Neuron (in vitro differentiated cells): ENCODE results near the gene KXD1.
"Not testable (repeated sequence)": the region's sequence is repeated elsewhere in the genome, so short reads cannot be mapped to it uniquely, and the experiment has no call there.

Source experiments
- H2AFZ ChIP-seq: one replicate; pipeline ENCODE4 v1.6.1; 2013; ENCODE audit warnings: low read depth, mild to moderate bottlenecking, inconsistent platforms, low read length, moderate library complexity
- H3K27me3 ChIP-seq: one replicate; pipeline ENCODE4 v1.6.1; 2013; ENCODE audit warnings: low read length; ENCODE audit not compliant: insufficient read depth
- H3K36me3 ChIP-seq: one replicate; pipeline ENCODE4 v1.6.1; 2013; ENCODE audit warnings: low read length; ENCODE audit not compliant: insufficient read depth
- H3K4me1 ChIP-seq: one replicate; pipeline ENCODE4 v1.6.1; 2013; ENCODE audit warnings: low read length; ENCODE audit not compliant: insufficient read depth
- H3K4me3 ChIP-seq: 2 replicates; pipeline ENCODE4 v1.5.1; 2013; ENCODE audit warnings: mild to moderate bottlenecking, low read length, moderate library complexity
- H3K9me3 ChIP-seq: one replicate; pipeline ENCODE4 v1.6.1; 2013; ENCODE audit warnings: low read length

Gene KXD1

DNA sequence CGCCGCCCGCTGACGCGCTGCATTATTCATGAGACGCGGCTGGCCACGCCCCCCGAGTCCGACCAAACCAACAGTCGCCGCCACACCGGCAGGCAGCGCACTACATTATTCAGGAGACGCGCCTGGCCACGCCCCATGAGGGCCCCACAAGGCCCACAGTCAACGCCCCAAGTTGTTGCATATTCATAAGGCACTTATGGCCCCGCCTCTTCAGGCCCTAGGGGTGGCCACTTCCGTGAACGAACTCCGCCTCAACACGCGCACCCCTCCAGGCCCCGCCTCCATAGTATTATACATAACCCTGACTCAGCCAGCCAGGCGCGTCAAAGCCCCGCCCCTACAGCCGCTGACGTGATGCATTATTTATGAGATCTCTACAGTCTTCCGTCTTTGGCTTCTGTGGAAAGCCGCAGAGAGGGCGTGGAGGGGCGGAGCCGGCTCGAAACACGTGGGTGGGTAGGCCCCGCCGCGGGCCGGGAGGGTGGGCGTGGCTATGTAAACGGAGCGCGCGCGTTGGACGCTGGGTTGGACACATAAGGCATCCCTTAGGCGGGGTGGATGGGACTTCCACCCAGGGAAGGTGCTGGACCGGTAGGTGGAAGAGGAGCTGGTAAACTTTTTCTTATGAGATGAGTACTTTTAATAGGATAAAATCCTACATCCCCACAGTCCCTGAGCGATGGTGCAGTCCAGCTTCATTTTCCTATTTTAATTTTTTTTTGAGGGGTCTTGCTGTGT is 35.4 kb upstream of the KXD1 start:
- Histone ChIP-seq H3K9me3 (no peaks in the 10 kb centered on the region), H2AFZ (no peak overlapping the region), H3K27me3 (no peaks in the 10 kb centered on the region), H3K4me1 (peaks cover 13% of the 10 kb centered on the region), H3K4me3 (peak overlapping the region; percentile 95), H3K36me3 (no peaks in the 10 kb centered on the region)

DNA sequence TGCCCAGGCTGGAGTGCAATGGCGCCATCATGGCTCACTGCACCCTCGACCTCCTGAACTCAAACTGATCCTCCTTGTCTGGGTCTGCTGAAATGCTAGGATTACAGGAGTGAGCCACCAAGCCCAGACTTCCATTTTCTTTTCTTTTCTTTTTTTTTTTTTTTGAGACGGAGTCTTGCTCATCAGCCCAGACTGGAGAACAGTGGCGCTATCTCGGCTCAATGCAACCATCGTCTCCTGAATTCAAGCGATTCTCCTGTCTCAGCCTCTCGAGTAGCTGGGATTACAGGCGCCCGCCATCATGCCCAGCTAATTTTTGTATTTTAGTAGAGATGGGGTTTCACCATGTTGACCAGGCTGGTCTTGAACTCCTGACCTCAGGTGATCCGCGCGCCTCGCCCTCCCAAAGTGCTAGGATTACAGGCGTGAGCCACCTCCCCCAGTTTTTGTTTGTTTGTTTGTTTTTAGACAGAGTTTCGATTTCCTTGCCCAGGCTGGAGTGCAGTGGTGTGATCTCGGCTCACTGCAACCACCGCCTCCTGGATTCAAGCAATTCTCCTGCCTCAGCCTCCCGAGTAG is 34.7 kb upstream of the KXD1 start:
- H2AFZ ChIP-seq, H3K27me3 ChIP-seq, H3K9me3 ChIP-seq, H3K36me3 ChIP-seq, H3K4me3 ChIP-seq: not testable (repeated sequence)
- H3K4me1 ChIP-seq, result peaks cover 13% of the 10 kb centered on the region

DNA sequence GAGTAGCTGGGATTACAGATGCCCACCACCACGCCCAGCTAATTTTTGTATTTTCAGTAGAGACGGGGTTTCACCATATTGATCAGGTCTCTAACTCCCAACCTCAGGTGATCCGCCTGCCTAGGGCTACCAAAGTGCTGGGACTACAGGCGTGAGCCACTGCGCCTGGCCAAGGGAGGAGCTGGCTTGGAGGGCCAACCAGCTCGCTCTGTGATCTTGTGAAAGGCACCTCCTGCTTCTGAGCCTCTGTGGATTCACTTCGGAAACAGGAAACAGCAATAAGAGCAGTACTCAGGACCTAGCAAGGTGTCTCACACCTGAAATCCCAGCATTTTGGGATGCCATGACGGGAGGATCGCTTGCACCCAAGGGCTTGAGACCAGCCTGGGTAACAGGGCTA is 33.8 kb upstream of the KXD1 start:
- H3K27me3 ChIP-seq, result no peaks in the 10 kb centered on the region
- no peak overlapping the region for H2AFZ ChIP-seq
- no peak overlapping the region for H3K4me3 ChIP-seq
- H3K9me3 ChIP-seq, result no peaks in the 10 kb centered on the region
- H3K36me3 ChIP-seq, result no peaks in the 10 kb centered on the region
- peaks cover 13% of the 10 kb centered on the region for H3K4me1 ChIP-seq

DNA sequence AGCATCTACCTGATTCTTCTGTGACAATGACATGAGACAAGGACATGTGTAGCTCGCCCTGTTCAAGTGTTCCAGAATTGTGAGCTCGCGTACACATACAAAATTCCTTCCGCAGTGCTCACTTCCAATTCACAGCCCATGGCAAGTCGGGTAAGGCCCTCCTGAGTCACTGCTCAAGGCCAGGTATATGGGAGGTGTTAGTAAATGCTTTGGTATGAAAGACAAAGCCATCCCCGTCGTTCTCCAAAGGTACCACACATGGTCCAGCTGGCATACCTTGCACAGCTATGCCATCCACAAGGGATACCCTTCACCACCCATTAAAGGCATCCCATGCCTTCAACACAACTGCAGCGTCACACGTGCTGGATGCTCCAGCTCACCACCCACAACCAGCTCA is 31.4 kb upstream of the KXD1 start:
- H3K36me3 ChIP-seq, result peaks cover 2% of the 10 kb centered on the region
- no peaks in the 10 kb centered on the region for H3K9me3 ChIP-seq
- no peak overlapping the region for H2AFZ ChIP-seq
- H3K4me3 ChIP-seq, result no peak overlapping the region
- H3K27me3 ChIP-seq, result no peaks in the 10 kb centered on the region
- peaks cover under 1% of the 10 kb centered on the region for H3K4me1 ChIP-seq

DNA sequence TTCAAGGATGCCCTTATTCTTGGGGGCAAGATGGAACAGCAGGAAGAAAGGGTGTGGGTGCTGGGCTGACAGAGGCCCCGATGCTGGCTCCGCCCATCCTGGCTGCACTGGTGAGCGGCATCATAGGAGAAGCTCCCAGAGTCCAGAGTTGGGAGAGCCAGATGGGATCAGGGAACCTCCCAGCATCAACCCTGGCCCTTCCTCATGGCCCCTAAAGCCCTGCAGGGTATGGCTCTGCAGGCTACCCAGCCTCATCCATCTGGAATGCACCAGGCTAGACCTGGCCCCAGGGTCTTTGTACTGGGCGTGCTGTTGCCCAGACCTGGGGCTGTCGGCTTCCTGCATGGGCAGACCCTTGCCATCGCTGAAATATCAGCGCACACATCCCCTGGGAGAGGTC is 27.9 kb upstream of the KXD1 start:
- Histone ChIP-seq H3K27me3 (no peaks in the 10 kb centered on the region), H2AFZ (no peak overlapping the region), H3K36me3 (peaks cover 11% of the 10 kb centered on the region), H3K4me1 (no peaks in the 10 kb centered on the region), H3K4me3 (no peak overlapping the region), H3K9me3 (no peaks in the 10 kb centered on the region)

DNA sequence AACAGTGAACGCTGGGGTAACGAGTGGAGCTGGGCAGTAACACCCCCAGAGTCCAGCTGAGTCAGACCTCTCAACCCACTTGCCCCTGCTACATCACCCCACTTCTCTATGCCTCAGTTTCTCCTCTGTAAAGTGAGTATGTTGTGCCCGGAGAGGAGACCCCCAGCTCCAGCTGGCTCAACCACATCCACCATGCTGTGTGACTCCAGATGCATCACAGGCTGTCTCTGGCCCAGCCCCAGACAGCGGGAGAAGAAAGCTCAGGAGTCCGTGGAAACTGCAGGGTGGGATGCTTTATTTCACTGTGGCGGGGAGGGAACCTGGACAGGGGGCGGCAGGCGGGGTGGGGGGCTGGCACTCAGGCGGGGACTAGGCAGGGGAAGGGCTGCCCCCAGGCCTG is 26.2 kb upstream of the KXD1 start:
- Histone ChIP-seq H3K4me1 (no peaks in the 10 kb centered on the region), H3K9me3 (no peaks in the 10 kb centered on the region), H2AFZ (no peak overlapping the region), H3K36me3 (peaks cover 22% of the 10 kb centered on the region), H3K4me3 (no peak overlapping the region), H3K27me3 (no peaks in the 10 kb centered on the region)

DNA sequence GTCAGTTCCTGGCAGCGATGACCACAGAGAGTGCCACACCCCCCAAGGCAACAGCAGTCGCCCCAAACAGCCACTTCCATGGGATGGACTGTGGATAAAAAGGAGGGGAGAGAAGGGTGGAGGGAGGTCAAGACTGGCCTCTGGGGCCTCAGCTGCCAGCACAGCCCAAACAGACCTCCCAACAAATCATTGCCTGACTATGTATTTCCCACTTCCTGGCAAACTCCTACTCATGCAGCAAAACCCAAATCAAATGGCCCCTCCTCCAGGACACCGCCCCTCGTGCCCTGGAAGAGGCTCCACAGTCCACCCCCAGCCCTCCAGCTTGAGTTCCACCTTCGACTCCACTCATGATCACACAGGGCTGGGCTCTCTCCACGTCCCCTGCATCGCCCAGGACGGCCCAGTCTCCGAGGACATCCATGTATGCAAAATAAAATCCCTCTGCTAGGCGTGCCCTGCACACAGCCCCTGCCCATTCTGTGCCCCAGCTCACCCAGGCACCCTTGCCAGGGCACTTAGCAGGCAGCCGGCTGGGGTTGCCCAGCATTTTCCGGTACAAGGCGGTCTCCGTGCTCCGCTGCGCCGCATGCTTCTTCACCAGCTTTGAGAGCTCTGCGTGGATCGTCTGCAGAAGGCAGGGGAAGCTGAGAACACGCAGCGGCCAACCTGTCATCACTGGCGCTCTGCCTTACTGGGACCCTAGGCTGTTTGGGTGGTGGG is 25.3 kb upstream of the KXD1 start:
- Histone ChIP-seq H3K9me3 (no peaks in the 10 kb centered on the region), H3K36me3 (peaks cover 31% of the 10 kb centered on the region), H3K4me3 (no peak overlapping the region), H2AFZ (no peak overlapping the region), H3K4me1 (no peaks in the 10 kb centered on the region), H3K27me3 (no peaks in the 10 kb centered on the region)

DNA sequence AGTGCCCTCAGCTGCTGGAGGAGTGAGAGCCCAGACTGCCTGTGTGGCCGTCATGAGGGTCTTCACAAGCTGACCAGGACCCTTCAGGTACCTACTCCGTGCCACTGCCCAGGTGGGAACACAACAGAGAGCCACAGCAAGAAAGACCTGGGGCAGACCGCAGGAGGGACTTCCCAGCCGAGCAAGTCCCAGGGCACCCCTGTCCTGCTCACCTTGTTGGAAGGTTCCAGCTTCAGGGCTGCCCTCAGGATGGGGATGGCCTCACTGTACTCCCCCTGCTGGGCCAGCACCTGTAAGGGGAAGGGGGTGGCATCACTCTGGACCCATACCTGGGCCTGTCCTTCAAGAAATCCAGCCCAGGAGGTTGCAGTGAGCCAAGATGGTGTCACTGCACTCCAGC is 24.6 kb upstream of the KXD1 start:
- Histone ChIP-seq H3K27me3 (no peaks in the 10 kb centered on the region), H3K4me3 (no peak overlapping the region), H2AFZ (no peak overlapping the region), H3K9me3 (no peaks in the 10 kb centered on the region), H3K4me1 (no peaks in the 10 kb centered on the region), H3K36me3 (peaks cover 38% of the 10 kb centered on the region)

DNA sequence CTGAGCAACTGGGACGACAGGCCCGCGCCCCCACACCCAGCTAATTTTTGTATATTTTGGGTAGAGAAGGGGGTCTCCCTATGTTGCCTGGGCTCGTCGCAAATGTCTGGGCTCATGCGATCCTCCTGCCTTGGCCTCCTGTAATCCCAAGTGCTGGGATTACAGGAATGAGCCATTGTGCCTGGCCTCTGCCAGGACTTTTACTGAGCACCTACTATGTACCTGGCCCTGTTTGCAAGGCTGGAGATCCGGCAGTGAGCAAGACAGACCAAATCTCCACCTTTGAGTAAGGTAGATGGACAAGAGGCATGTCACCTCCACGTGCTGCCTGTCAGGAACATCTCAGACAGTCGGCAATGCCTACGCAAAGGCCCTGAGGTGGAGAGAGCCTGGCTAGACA is 21.2 kb upstream of the KXD1 start:
- Histone ChIP-seq H3K9me3 (no peaks in the 10 kb centered on the region), H3K36me3 (peaks cover 60% of the 10 kb centered on the region), H3K4me1 (no peaks in the 10 kb centered on the region), H3K27me3 (no peaks in the 10 kb centered on the region), H2AFZ (no peak overlapping the region), H3K4me3 (no peak overlapping the region)

DNA sequence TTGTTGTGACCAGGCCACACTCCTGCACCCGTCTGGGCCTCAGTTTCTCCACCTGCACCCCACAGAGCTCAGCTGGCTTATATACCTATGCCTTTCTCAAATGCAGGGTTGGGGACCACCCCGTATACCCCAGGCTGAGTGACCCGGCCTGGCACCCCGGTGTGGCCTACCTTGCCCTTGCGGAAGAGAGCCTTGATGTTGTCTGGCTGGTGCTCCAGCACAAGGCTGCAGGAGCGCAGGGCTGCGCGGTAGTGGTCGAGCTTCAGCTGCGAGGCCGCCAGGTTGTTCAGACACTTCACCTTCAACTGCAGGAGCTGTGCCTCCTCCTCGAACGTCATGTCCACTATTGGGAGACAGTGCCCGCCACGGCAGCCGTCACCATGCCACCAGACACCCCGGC is 20.2 kb upstream of the KXD1 start:
- H3K4me3 ChIP-seq, result no peak overlapping the region
- H2AFZ ChIP-seq, result no peak overlapping the region
- no peaks in the 10 kb centered on the region for H3K27me3 ChIP-seq
- H3K9me3 ChIP-seq, result no peaks in the 10 kb centered on the region
- peaks cover 59% of the 10 kb centered on the region for H3K36me3 ChIP-seq
- H3K4me1 ChIP-seq, result peaks cover 3% of the 10 kb centered on the region

DNA sequence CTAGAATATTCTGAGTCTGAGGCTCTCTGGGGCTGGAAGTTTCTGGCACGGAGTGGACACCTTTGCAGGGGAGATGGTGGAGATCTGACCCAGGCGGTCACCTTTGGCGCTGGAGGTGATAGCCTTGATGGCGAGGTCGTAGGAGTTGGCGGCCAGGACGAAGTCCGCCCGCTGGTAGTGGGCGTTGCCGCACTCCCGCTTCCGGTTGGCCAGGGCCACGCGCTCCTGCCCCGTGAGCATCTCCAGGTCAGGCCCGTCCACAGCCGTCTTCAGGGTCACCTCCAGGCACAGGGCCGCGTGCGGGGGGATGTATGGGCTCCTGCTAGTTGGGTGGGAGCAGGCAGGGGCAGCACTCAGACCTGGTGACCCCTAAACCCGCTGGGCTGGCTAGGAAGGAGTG is 19.6 kb upstream of the KXD1 start:
- Histone ChIP-seq H3K4me1 (peaks cover 6% of the 10 kb centered on the region), H3K36me3 (peaks cover 53% of the 10 kb centered on the region), H3K4me3 (no peak overlapping the region), H2AFZ (no peak overlapping the region), H3K9me3 (no peaks in the 10 kb centered on the region), H3K27me3 (no peaks in the 10 kb centered on the region)

DNA sequence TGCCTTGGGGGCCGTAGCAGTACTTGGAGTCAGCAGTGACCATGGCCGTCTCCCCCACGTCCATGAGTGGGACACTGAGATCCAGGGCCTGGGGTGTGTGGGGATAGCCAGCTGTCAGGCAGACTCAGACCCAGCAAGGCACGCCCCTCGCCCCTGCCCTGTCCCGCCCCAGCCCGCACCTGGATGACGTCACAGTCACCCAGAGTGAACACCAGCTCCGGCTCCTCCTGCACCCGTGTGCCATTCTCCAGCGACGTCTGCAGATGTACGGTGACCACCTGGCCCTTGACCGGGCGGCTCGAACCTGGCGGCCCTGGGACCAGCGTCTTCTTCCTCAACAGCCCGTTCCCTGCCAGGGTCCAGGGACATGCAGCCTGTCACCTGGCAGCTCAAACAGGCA is 18.3 kb upstream of the KXD1 start:
- Histone ChIP-seq H3K9me3 (no peaks in the 10 kb centered on the region), H3K27me3 (no peaks in the 10 kb centered on the region), H3K4me1 (peaks cover 10% of the 10 kb centered on the region), H3K36me3 (peaks cover 52% of the 10 kb centered on the region), H3K4me3 (no peak overlapping the region), H2AFZ (no peak overlapping the region)

DNA sequence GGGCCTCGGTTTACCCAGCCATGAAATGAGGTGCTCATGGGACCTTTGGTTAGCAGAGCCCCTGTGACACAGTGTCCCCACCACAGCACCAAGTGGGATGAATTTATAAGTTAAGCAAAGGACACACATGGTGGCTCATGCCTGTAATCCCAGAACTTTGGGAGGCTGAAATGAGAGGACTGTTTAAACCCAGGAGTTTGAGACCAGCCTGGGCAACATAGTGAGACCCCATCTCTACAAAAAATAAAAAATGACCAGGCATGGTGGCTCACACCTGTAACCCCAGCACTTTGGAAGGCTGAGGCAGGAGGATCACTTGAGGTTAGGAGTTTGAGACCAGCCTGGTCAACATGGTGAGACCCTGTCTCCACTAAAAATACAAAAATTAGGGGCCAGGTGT is 17.5 kb upstream of the KXD1 start:
- not testable (repeated sequence) for H3K4me3 ChIP-seq, H2AFZ ChIP-seq, H3K27me3 ChIP-seq, H3K4me1 ChIP-seq, H3K9me3 ChIP-seq
- peaks cover 50% of the 10 kb centered on the region for H3K36me3 ChIP-seq
